Panc1 (cell line): ENCODE data around the gene CNN3.

Source experiments
- CTCF ChIP-seq: fragments of 450-650 bp; IDR thresholded peaks from 2 replicates; pipeline ENCODE4 v1.5.1; 2017; ENCODE audit warnings: mild to moderate bottlenecking
- POLR2AphosphoS5 ChIP-seq: IDR thresholded peaks from 2 replicates; pipeline ENCODE4 v1.6.1; 2012; ENCODE audit warnings: mild to moderate bottlenecking, low read depth, low read length, moderate library complexity
- REST ChIP-seq, 2 experiments: IDR thresholded peaks; 2 replicates each; pipeline ENCODE4 v1.6.1; 2011 to 2012; ENCODE audit warnings: low read depth in 2 of 2, control low read depth in 1 of 2, low read length in 1 of 2, mild to moderate bottlenecking in 1 of 2, moderate library complexity in 1 of 2; ENCODE audit not compliant: insufficient read depth in 1 of 2
- SIN3A ChIP-seq: IDR thresholded peaks from 2 replicates; pipeline ENCODE4 v1.6.1; 2012; ENCODE audit warnings: low read depth, mild to moderate bottlenecking, low read length, moderate library complexity, borderline replicate concordance; ENCODE audit not compliant: insufficient read depth
- TCF7L2 ChIP-seq: IDR thresholded peaks from 2 replicates; pipeline ENCODE4 v1.6.1; 2011; ENCODE audit warnings: mild to moderate bottlenecking, low read depth, low read length, inconsistent platforms

GRCh38 chr1:94970783-94971182 is 43.9 kb upstream of the CNN3 start:
- no peak for TF ChIP-seq CTCF
- no peak for TF ChIP-seq TCF7L2
- TF ChIP-seq POLR2AphosphoS5: no peak
- no peak for TF ChIP-seq REST (IDR thresholded peaks at IDR 0.05; ENCODE audit: insufficient read depth in 1 of 2, low read depth in 2 of 2, low read length in 1 of 2)
- TF ChIP-seq SIN3A: no peak
